Prostate gland (tissue), 2 donors: ENCODE results near the gene CLVS2.

Experiments
- POLR2AphosphoS5 ChIP-seq: sonication (generic); formaldehyde crosslinking; IDR thresholded peaks from one replicate; pipeline ENCODE4 v1.6.1; 2017; ENCODE audit warnings: antibody characterized with exemption
- TF ChIP-seq, protein P1 (sequence below), 4 experiments: fragments of 200-600 bp in 2 of 4; fragments of 450-650 bp in 2 of 4; sonication (generic) in 2 of 4; IDR thresholded peaks; 1 replicate in 3 of 4; 2 replicates in 1 of 4; pipeline ENCODE4 v1.5.1; 2016 to 2019; ENCODE audit warnings: antibody characterized with exemption in 4 of 4, mild to moderate bottlenecking in 2 of 4, moderate library complexity in 2 of 4

DNA sequence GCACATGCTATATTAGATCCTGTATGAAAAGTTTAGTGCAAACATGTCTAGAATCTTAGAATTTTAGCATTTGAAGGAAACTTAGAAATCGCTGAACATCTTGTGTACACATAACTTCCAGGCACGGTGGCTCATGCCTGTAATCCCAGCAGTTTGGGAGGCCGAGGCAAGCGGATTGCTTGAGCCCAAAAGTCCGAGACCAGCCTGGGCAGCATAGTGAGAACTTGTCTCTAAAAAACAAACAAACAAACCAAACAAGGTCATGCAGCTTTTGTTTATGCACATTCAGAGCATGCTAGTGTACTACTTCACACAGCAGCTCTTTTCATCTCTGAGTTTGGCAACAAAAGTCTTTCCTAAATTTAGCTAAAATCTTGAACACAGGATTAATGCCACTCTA, 32.2 kb downstream of the CLVS2 start:
- TF ChIP-seq, protein P1, sequence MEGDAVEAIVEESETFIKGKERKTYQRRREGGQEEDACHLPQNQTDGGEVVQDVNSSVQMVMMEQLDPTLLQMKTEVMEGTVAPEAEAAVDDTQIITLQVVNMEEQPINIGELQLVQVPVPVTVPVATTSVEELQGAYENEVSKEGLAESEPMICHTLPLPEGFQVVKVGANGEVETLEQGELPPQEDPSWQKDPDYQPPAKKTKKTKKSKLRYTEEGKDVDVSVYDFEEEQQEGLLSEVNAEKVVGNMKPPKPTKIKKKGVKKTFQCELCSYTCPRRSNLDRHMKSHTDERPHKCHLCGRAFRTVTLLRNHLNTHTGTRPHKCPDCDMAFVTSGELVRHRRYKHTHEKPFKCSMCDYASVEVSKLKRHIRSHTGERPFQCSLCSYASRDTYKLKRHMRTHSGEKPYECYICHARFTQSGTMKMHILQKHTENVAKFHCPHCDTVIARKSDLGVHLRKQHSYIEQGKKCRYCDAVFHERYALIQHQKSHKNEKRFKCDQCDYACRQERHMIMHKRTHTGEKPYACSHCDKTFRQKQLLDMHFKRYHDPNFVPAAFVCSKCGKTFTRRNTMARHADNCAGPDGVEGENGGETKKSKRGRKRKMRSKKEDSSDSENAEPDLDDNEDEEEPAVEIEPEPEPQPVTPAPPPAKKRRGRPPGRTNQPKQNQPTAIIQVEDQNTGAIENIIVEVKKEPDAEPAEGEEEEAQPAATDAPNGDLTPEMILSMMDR (IDR thresholded peaks at IDR 0.05): no peak
- TF ChIP-seq POLR2AphosphoS5: no peak
